H9 (cell line): ENCODE measurements around the gene TMEM273. TPM values are rescaled to one million over a fixed set of nuclear protein-coding genes. Genes with fewer than 3 reads are reported as not detected.

ENCODE experiments used
- DNase-seq: peaks from one replicate; pipeline ENCODE4 v3.0.0-alpha.2; 2017
- H2AFZ ChIP-seq: one replicate; pipeline ENCODE4 v1.6.1; 2013; ENCODE audit warnings: mild to moderate bottlenecking, low read length, control low read depth, moderate library complexity
- H2AK5ac ChIP-seq: 2 replicates; pipeline ENCODE4 v1.6.1; 2013; ENCODE audit warnings: low read length, control low read depth, mixed read lengths; ENCODE audit not compliant: insufficient read length
- H2BK120ac ChIP-seq: one replicate; pipeline ENCODE4 v1.6.1; 2013; ENCODE audit warnings: low read depth, mild to moderate bottlenecking, low read length, control low read depth, inconsistent platforms; ENCODE audit not compliant: poor library complexity, severe bottlenecking
- H2BK12ac ChIP-seq: 2 replicates; pipeline ENCODE4 v1.6.1; 2013; ENCODE audit warnings: low read length, control low read depth, mixed read lengths, low read depth; ENCODE audit not compliant: insufficient read length
- H2BK15ac ChIP-seq: 2 replicates; pipeline ENCODE4 v1.6.1; 2013; ENCODE audit warnings: low read depth, low read length, control low read depth
- H2BK20ac ChIP-seq: one replicate; pipeline ENCODE4 v1.6.1; 2013; ENCODE audit warnings: low read depth, mild to moderate bottlenecking, low read length, control low read depth, inconsistent platforms; ENCODE audit not compliant: poor library complexity, severe bottlenecking
- H2BK5ac ChIP-seq: 2 replicates; pipeline ENCODE4 v1.6.1; 2013; ENCODE audit warnings: low read length, control low read depth, mixed read lengths; ENCODE audit not compliant: insufficient read length
- H3K14ac ChIP-seq: 2 replicates; pipeline ENCODE4 v1.6.1; 2013; ENCODE audit warnings: low read length, control low read depth; ENCODE audit not compliant: insufficient read depth
- H3K18ac ChIP-seq: 2 replicates; pipeline ENCODE4 v1.6.1; 2013; ENCODE audit warnings: low read depth, mild to moderate bottlenecking, mixed read lengths, low read length, control low read depth; ENCODE audit not compliant: insufficient read length
- H3K23ac ChIP-seq: 2 replicates; pipeline ENCODE4 v1.6.1; 2013; ENCODE audit warnings: low read length, control low read depth, mixed read lengths, low read depth; ENCODE audit not compliant: insufficient read length
- H3K23me2 ChIP-seq: 2 replicates; pipeline ENCODE4 v1.6.1; 2013; ENCODE audit warnings: low read depth, mild to moderate bottlenecking, mixed read lengths, low read length, control low read depth; ENCODE audit not compliant: insufficient read length, poor library complexity, severe bottlenecking
- H3K27ac ChIP-seq: 2 replicates; pipeline ENCODE4 v1.5.1; 2013; ENCODE audit warnings: low read length, control low read depth, mixed read lengths, low read depth; ENCODE audit not compliant: insufficient read length
- H3K27me3 ChIP-seq: 2 replicates; pipeline ENCODE4 v1.6.1; 2013; ENCODE audit warnings: low read length, control low read depth, inconsistent platforms; ENCODE audit not compliant: insufficient read depth
- H3K4ac ChIP-seq: 2 replicates; pipeline ENCODE4 v1.6.1; 2013; ENCODE audit warnings: low read depth, mild to moderate bottlenecking, control low read depth, inconsistent platforms, low read length, moderate library complexity
- H3K4me1 ChIP-seq: 2 replicates; pipeline ENCODE4 v1.6.1; 2013; ENCODE audit warnings: low read length, control low read depth, inconsistent platforms; ENCODE audit not compliant: insufficient read depth
- H3K4me2 ChIP-seq: 2 replicates; pipeline ENCODE4 v1.6.1; 2013; ENCODE audit warnings: low read length, control low read depth, mixed read lengths; ENCODE audit not compliant: insufficient read length, insufficient read depth
- H3K56ac ChIP-seq: 2 replicates; pipeline ENCODE4 v1.6.1; 2013; ENCODE audit warnings: low read depth, mild to moderate bottlenecking, mixed read lengths, low read length, control low read depth; ENCODE audit not compliant: insufficient read length
- H3K79me1 ChIP-seq: 2 replicates; pipeline ENCODE4 v1.6.1; 2013; ENCODE audit warnings: low read depth, mild to moderate bottlenecking, moderate library complexity, low read length, control low read depth, inconsistent platforms; ENCODE audit not compliant: insufficient read depth, poor library complexity, severe bottlenecking
- H3K79me2 ChIP-seq: 2 replicates; pipeline ENCODE4 v1.6.1; 2013; ENCODE audit warnings: low read length, control low read depth, inconsistent platforms; ENCODE audit not compliant: insufficient read depth
- H3K9ac ChIP-seq: 2 replicates; pipeline ENCODE4 v1.6.1; 2013; ENCODE audit warnings: low read length, control low read depth, mixed read lengths; ENCODE audit not compliant: insufficient read length; ENCODE audit errors: extremely low read depth
- H3K9me3 ChIP-seq: one replicate; pipeline ENCODE4 v1.6.1; 2013; ENCODE audit warnings: low read depth, low read length, inconsistent platforms; ENCODE audit not compliant: control insufficient read depth
- H3T11ph ChIP-seq: one replicate; pipeline ENCODE4 v1.6.1; 2013; ENCODE audit warnings: mild to moderate bottlenecking, low read length, control low read depth, inconsistent platforms
- H4K20me1 ChIP-seq: one replicate; pipeline ENCODE4 v1.6.1; 2013; ENCODE audit not compliant: control insufficient read depth, insufficient read length, insufficient read depth
- H4K5ac ChIP-seq: 2 replicates; pipeline ENCODE4 v1.6.1; 2013; ENCODE audit warnings: low read depth, mild to moderate bottlenecking, mixed read lengths, low read length, control low read depth; ENCODE audit not compliant: insufficient read length
- H4K8ac ChIP-seq: replicated peaks from 2 replicates; pipeline ENCODE4 v1.6.1; 2013; ENCODE audit warnings: low read length, control low read depth, mixed read lengths, low read depth; ENCODE audit not compliant: insufficient read length
- H4K91ac ChIP-seq: 2 replicates; pipeline ENCODE4 v1.6.1; 2013; ENCODE audit warnings: low read depth, mild to moderate bottlenecking, moderate library complexity, mixed read lengths, low read length, control low read depth; ENCODE audit not compliant: insufficient read length
- H3K27ac Mint-ChIP-seq, 3 experiments: 2 replicates in 2 of 3; 3 replicates in 1 of 3; pipeline ENCODE4 v1.8.0; 2020 to 2021; ENCODE audit warnings: mixed read lengths in 3 of 3, mild to moderate bottlenecking in 1 of 3, moderate library complexity in 1 of 3
- H3K27me3 Mint-ChIP-seq: 2 replicates; pipeline ENCODE4 v1.8.0; 2021; ENCODE audit warnings: low read depth, mild to moderate bottlenecking, moderate library complexity, mixed read lengths
- H3K36me3 Mint-ChIP-seq, 3 experiments: 2 replicates in 2 of 3; 3 replicates in 1 of 3; pipeline ENCODE4 v1.8.0; 2020 to 2021; ENCODE audit warnings: low read depth in 3 of 3, mixed read lengths in 3 of 3; ENCODE audit not compliant: insufficient read depth in 1 of 3
- H3K4me1 Mint-ChIP-seq, 2 experiments: 2 replicates each; pipeline ENCODE4 v1.8.0; 2020; ENCODE audit warnings: mixed read lengths in 2 of 2
- H3K4me3 Mint-ChIP-seq, 2 experiments: 2 replicates in 1 of 2; 3 replicates in 1 of 2; pipeline ENCODE4 v1.8.0; 2020 to 2021; ENCODE audit warnings: mild to moderate bottlenecking in 2 of 2, mixed read lengths in 2 of 2, moderate library complexity in 1 of 2
- H3K9me3 Mint-ChIP-seq, 2 experiments: 2 replicates in 1 of 2; 3 replicates in 1 of 2; pipeline ENCODE4 v1.8.0; 2020; ENCODE audit warnings: mild to moderate bottlenecking in 2 of 2, mixed read lengths in 2 of 2, moderate library complexity in 1 of 2
- CTCF ChIP-seq: fragments of 200-600 bp; sonication (generic); conservative IDR thresholded peaks from 3 replicates; pipeline ENCODE4 v1.8.0; 2021; ENCODE audit warnings: antibody characterized with exemption, mild to moderate bottlenecking
- WGBS: extraction: QIAGEN DNeasy Blood & Tissue Kit; methylation state at CpG from one replicate; pipeline ENCODE4 v1.1.7; 2013; ENCODE audit warnings: missing lambda C conversion rate, low lambda C conversion rate, mixed read lengths; ENCODE audit not compliant: insufficient read length; ENCODE audit errors: extremely low coverage; 5-methylcytosine and 5-hydroxymethylcytosine counted together
- total RNA-seq: library from RNA; stranded (reverse); gene quantifications from 2 replicates; pipeline ENCODE4 v1.2.1, GENCODE V29; 2021

The TMEM273 gene
- total RNA-seq, 1 experiment from 2014 or later, result not detected

GRCh38 chr10:49150426-49150825, 37.8 kb downstream of the TMEM273 start:
- no peaks in the 10 kb centered on the region for H3K9me3 ChIP-seq
- H3K14ac ChIP-seq, result no peak overlapping the region
- no peak overlapping the region for H4K5ac ChIP-seq
- H4K20me1 ChIP-seq, result no peaks in the 10 kb centered on the region
- no peak overlapping the region for H2AK5ac ChIP-seq
- H3K9ac ChIP-seq, result no peak overlapping the region
- H3K36me3 Mint-ChIP-seq, result peaks cover 0 to 6% (median 4%) of the 10 kb centered on the region in 3 experiments; a peak in 5 of 7 replicates
- no peak overlapping the region for H3K23ac ChIP-seq
- H3K27ac Mint-ChIP-seq, result no peak overlapping the region
- peaks cover 4% of the 10 kb centered on the region for H3K27me3 Mint-ChIP-seq
- H4K91ac ChIP-seq, result no peak overlapping the region
- no peak overlapping the region for H2BK5ac ChIP-seq
- no peak overlapping the region for H3T11ph ChIP-seq
- no peaks in the 10 kb centered on the region; a peak in 2 of 4 replicates for H3K4me1 Mint-ChIP-seq
- H2AFZ ChIP-seq, result no peak overlapping the region
- H3K4me3 Mint-ChIP-seq, result no peak overlapping the region
- no peak for TF ChIP-seq CTCF
- no peak overlapping the region for H4K8ac ChIP-seq
- no peak overlapping the region for H2BK12ac ChIP-seq
- peaks cover 9 to 10% of the 10 kb centered on the region in 2 experiments for H3K9me3 Mint-ChIP-seq
- no peak for DNase-seq
- H3K4me2 ChIP-seq, result no peak overlapping the region
- no peak overlapping the region for H3K27ac ChIP-seq
- no peaks in the 10 kb centered on the region for H3K79me2 ChIP-seq
- H3K56ac ChIP-seq, result no peak overlapping the region
- no peak overlapping the region for H3K4ac ChIP-seq
- no peaks in the 10 kb centered on the region for H3K27me3 ChIP-seq
- H2BK20ac ChIP-seq, result no peak overlapping the region
- no CpG with 5 or more reads among the region's 5 CpGs for WGBS
- H3K23me2 ChIP-seq, result no peaks in the 10 kb centered on the region
- no peaks in the 10 kb centered on the region for H3K79me1 ChIP-seq
- H2BK15ac ChIP-seq, result no peak overlapping the region
- H2BK120ac ChIP-seq, result no peak overlapping the region
- no peaks in the 10 kb centered on the region for H3K4me1 ChIP-seq
- H3K18ac ChIP-seq, result no peak overlapping the region
